HepG2 (cell line): ENCODE measurements around the gene RIPK3. TPM values are rescaled to one million over a fixed set of nuclear protein-coding genes. Genes with fewer than 3 reads are reported as not detected.

Source experiments
- ZBTB40 ChIP-seq, 2 experiments: fragments of 450-650 bp in 1 of 2; sonication (generic) in 1 of 2; formaldehyde crosslinking in 1 of 2; IDR thresholded peaks; 2 replicates each; pipeline versions ENCODE4 v1.6.1 to v1.8.0; 2016 to 2022; ENCODE audit warnings: antibody characterized with exemption in 1 of 2, mild to moderate bottlenecking in 1 of 2, missing genetic modification reagents in 1 of 2
- ZBTB8A ChIP-seq: sonication (generic); formaldehyde crosslinking; IDR thresholded peaks from 2 replicates; pipeline ENCODE4 v1.4.0; 2020; ENCODE audit warnings: mild to moderate bottlenecking, low read depth, missing genetic modification reagents, borderline replicate concordance
- ZNF207 ChIP-seq: fragments of 450-650 bp; IDR thresholded peaks from 2 replicates; pipeline ENCODE4 v1.6.1; 2016; ENCODE audit warnings: antibody characterized with exemption, borderline replicate concordance
- ZNF713 ChIP-seq: sonication (generic); formaldehyde crosslinking; IDR thresholded peaks from 2 replicates; pipeline ENCODE4 v1.4.0; 2020; ENCODE audit warnings: mild to moderate bottlenecking, missing genetic modification reagents
- polyA plus RNA-seq, 8 experiments: library from polyadenylated mRNA; depleted of rRNA in 3 of 8; stranded (reverse) in 7 of 8; unstranded in 1 of 8; fragments of >200 nt; fragmentation: Illumina TruSeq in 4 of 8; extraction: Trizol in 4 of 8; gene quantifications; 2 replicates each; pipeline versions ENCODE4 v1.2.1 to v1.2.3, GENCODE V29; 2011 to 2016; ENCODE audit warnings: low read depth in 4 of 8, missing spikeins in 1 of 8, mixed read lengths in 1 of 8; ENCODE audit not compliant: insufficient read depth in 1 of 8
- total RNA-seq, 5 experiments: library from RNA; depleted of rRNA; stranded (reverse); fragments of >200 nt; fragmentation: Illumina TruSeq; extraction: Trizol; gene quantifications; 2 replicates each; pipeline ENCODE4 v1.2.3, GENCODE V29; 2016; ENCODE audit warnings: low read depth in 1 of 5

RIPK3 gene
- total and polyA plus RNA-seq, 2 of the 13 experiments (the other 11 are each of a cell fraction or from before 2014, with no cell fraction given), result not detected

DNA sequence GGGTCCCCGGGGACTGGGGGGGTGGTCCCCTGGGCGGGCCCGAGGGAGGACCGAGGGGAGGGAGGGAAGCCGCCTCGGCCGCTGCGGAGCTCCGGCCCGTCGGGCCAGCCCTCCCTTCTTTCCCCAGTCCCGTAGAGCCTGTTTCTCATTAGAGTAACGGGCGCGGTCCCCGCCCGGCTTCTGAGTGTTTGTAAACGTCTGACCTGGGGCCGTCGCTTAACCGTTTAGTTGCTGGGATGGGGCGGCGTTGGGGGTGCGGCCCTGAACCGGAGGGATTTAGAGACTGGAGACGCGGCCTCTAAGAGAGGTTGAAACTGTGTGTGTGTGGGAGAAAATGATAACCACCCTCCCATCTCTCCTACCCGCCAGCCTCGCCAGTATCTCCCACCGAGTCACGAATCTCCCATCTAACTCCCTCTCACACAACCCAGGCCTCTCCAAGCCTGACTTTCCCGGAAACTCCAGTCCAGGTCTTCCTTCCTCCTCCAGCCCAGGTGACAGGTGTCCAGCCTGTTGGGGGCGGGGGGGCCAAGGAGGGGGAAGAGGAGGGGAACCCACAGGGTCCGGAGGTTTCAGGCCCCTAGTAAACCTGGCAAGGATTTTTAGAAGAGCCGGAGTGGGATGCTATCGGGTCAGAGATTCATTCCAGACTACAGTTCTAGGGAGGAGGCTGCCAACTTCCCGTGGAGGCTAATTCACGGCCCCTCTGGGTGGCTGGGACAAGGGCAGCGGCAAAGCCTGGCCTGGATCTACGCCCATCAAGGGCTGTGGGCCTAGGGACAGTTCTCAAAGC is 27.1 kb upstream of the RIPK3 start (continued):
- TF ChIP-seq ZBTB40 (IDR thresholded peaks at IDR 0.05) (no peak), ZBTB40 (CRISPR knock-in tag; IDR thresholded peaks at IDR 0.05) (peak; percentile 66), ZNF713 (0 out of 2 replicates have a peak, but pooled peaks have one; percentile 75), ZBTB8A (CRISPR knock-in tag) (0 out of 2 replicates have a peak, but pooled peaks have one; percentile 84), ZNF207 (no peak)
